ENCODE measurements around the gene BHLHE23.

BHLHE23 gene

DNA sequence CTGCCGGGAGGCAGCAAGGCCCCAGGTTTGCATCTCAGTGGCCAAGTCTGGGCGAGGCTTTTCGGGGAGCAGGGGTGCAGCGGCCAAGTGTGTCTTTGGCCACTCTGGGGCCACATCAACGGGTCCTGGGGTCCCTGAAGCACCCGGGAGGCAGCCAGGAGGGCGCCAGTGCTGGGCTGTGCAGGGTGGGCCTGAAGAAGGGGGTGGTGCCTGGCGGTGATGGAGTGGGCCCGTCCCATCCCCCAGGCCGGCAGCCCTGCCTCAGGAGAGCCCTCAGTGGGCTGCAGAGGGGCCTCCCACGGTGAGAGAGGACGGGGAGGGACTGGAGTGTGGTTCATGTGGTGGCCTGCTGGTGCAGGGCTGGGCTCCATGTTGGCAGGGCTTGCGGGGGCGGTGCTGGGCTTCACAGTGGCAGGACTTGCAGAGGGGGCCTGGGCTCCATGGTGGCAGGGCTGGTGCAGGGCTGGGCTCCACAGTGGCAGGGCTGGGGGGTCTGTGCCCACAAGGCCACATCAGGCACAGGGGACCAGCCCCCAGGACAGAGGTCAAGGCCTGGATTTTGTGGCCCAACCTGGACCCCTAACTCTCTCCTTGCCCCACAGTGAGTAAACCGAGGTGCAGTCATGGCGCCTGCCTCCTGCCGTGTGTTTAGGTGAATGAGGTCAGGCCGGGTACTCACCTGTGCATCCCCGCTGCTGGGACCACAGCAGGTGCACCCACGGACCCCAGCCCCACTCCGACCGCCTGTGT is 10.5 kb upstream of the BHLHE23 start:
- in situ Hi-C loops (cut with MboI; ENCODE audit: low pct_unique_long_range_greater_than_20kb, low sequenced_read_pairs, unreplicated experiment): no loop called here
- no peak for DNase-seq (ENCODE audit: low spot score)
- no peak for TF ChIP-seq CTCF (IDR thresholded peaks at IDR 0.05; ENCODE audit: extremely low read depth, insufficient read depth, missing control alignments)

DNA sequence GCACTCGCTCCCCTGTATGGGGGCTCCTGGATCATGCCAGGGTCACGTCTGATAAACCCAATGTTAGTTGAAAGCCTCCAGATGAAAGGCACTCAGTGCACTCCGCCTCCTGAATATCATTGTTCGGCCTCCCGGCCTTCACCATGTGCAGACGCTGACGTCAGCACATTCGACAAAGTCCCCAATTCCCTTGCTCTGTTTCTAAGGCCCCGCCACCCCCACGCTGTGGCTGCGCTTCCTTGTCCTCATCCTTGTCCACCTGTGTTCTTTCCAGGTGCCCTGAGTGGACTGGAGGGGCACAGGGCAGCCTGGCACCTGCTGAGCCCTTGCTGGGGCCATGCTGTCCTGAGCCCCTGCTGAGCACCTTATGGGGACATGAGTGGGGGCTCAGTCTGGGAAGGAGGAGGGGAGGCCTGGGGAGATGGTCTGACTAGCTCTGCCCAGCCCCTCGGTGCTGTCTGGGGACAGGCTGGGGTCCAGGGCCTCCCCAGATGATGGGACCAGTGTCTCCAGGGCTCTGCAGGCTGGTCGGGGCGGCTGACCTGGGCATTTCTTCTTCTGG is 9.8 kb upstream of the BHLHE23 start:
- TF ChIP-seq CTCF (IDR thresholded peaks at IDR 0.05; ENCODE audit: extremely low read depth, insufficient read depth, missing control alignments): no peak
- in situ Hi-C loops (cut with MboI; ENCODE audit: low pct_unique_long_range_greater_than_20kb, low sequenced_read_pairs, unreplicated experiment): no loop called here

DNA sequence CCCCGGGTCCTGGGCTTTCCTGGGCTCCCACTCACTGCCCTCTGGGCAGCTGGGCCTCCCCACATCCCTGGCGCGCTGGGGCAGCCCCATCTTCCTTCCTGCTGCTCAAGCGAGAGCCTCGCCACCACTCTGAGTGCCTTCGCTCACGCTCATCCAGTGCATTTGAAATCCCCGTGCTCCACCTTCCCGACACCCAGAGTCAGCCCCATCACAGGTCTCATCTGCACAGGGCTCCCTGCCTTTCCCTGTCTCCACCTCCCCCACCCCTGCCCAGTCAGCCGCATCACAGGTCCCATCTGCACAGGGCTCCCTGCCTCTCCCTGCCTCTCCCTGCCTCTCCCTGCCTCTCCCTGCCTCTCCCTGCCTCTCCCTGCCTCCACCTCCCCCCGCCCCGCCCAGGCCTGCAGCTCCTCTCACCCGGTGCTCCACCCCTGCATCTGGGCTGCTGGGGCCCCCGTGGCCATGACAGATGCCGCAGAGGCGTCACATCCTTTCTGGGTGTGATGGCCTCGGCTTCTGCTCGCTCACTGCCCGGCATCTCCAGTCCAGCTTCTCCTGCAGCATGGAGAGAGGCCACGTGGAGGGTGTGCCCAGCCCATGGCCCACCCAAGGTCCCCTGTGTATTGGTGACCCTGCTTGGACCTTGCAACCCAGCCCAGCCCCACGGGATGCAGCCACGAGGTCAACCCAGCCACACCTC is 9.0 kb upstream of the BHLHE23 start:
- in situ Hi-C loops (cut with MboI; ENCODE audit: low pct_unique_long_range_greater_than_20kb, low sequenced_read_pairs, unreplicated experiment): no loop called here
- TF ChIP-seq CTCF (IDR thresholded peaks at IDR 0.05; ENCODE audit: extremely low read depth, insufficient read depth, missing control alignments): no peak
- no peak for DNase-seq (ENCODE audit: low spot score)

More for the DNA sequence above, 9.8 kb upstream of the BHLHE23 start:
- no peak for DNase-seq (ENCODE audit: low spot score)

DNA sequence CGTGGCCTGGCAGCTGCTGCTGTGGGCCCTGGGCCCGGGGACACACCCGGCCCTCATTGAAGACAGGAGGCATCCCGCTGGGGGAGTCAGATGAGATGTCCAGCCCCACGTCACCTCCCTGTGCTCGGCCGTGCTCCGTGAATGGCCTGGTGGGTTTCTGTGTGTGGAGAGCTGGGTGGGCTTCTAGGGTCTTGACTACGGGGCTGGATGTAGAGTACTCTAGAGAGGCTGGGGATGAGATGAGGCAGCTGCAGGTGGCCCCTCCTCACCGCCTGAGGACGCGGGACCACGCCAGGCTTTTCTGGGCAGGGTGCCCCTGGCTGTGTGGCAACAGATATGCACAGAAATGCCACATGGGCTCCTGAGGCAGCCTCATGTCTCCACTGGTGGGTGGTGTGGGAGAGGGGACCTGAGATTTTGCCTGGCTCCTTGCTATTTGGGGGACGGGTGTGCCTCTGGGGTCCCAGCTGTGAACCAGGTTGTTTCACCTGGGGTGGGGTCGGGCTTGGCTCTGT is 8.4 kb upstream of the BHLHE23 start:
- no peak for DNase-seq (ENCODE audit: low spot score)
- in situ Hi-C loops (cut with MboI; ENCODE audit: low pct_unique_long_range_greater_than_20kb, low sequenced_read_pairs, unreplicated experiment): no loop called here
- TF ChIP-seq CTCF (IDR thresholded peaks at IDR 0.05; ENCODE audit: extremely low read depth, insufficient read depth, missing control alignments): no peak

- TF ChIP-seq CTCF (IDR thresholded peaks at IDR 0.05; ENCODE audit: extremely low read depth, insufficient read depth, missing control alignments): no peak
- in situ Hi-C loops (cut with MboI; ENCODE audit: low pct_unique_long_range_greater_than_20kb, low sequenced_read_pairs, unreplicated experiment): no loop called here
- DNase-seq (ENCODE audit: low spot score): no peak
Measured at GRCh38 chr20:63014710-63015109, 7.9 kb upstream of the BHLHE23 start.

DNA sequence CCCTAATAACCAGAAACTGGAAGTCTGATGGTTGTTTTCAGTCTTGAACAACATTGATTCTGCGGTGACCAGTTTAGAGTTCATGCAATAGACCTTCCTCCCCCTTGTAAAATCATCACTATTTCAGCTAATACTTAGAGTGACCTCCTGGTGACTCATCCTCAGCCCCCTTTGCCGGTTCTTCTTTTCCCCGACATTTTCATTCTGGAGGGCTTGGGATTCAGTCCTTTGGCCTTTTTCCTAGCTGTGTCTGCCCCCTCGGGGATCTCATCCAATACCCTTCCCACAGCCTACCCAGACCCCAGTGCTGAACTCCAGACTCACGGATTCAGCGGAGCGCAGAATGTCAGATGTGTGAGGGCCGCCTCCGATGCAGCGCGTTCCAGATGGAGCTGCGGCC is 7.5 kb upstream of the BHLHE23 start:
- no peak for DNase-seq (ENCODE audit: low spot score)
- in situ Hi-C loops (cut with MboI; ENCODE audit: low pct_unique_long_range_greater_than_20kb, low sequenced_read_pairs, unreplicated experiment): no loop called here
- TF ChIP-seq CTCF (IDR thresholded peaks at IDR 0.05; ENCODE audit: extremely low read depth, insufficient read depth, missing control alignments): no peak
